ENCODE results near the gene HIPK2. TPM values are rescaled to one million over a fixed set of nuclear protein-coding genes. Genes with fewer than 3 reads are reported as not detected.

HIPK2 gene
- total RNA-seq, 1 donor from 2014 or later = 186 TPM

GRCh38 chr7:139541600-139542307 lies 236.0 kb downstream of the HIPK2 start:
- no peak for DNase-seq (ENCODE audit: low read depth)

DNA sequence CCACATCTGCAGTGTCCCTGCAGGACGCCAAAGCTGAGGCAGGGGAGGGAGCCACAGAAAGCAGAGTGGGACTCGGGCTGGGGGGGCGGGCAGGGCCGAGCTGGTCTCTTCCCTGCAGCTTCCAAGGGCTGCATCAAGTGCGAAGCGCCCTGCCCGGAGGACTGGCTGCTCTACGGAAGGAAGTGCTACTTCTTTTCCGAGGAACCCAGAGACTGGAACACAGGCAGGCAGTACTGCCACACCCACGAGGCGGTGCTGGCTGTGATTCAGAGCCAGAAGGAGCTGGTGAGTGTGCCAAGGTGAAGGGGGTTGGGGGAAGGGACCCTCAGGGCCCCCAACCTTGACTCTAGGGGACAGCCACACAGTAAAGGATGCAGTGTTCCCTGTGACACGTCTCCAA lies 237.6 kb downstream of the HIPK2 start:
- DNase-seq (ENCODE audit: low read depth) = no peak

GRCh38 chr7:139538881-139539635 lies 238.7 kb downstream of the HIPK2 start:
- no peak for DNase-seq (ENCODE audit: low read depth)

DNA sequence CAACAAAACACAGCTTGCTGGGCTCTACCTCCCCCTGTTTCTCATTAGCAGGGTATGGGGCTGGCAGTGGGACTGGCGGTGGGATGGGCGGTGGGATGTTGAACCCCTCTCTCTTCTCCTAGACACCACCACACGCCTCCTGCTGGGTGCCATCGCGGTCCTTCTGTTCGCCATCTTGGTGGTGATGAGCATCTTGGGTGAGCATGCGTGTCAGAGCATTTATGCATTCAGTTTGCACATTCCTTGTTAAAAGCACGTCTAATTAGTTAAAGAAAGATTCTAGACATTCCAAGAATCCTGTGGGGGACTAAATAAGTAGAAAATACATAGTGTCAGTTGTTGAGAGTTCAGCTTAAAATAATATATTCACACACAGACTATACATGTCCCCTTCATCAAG lies 241.6 kb downstream of the HIPK2 start:
- no peak for DNase-seq (ENCODE audit: low read depth)

DNA sequence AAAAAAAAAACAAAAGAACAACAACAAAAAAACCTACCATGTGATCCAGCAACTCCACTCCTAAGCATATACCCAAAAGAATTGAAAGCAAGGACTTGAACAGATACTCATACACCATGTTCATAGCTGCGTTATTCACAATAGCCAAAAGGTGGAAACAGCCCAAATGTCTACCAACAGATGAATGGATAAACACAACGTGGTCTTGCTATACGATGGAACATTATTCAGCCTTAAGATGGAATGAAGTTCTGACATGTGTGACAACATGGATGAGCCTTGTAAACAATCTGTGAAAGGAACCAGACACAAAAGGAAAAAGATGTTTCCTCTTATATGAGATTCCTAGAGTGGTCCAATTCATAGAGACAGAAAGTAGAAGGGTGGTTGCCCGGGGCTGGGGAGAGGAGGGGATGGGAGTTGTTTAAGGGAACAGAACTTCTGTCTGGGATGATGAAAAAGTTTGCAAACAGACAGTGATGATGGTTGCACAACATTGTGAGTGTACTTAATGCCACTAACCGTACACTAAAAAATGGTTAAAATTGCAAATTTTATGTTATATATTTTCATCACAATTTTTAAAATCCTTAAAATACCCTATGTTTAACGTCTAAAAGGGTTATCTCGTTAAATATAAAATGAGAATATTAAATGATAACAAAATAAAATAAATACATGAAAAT lies 242.7 kb downstream of the HIPK2 start:
- no peak for DNase-seq (ENCODE audit: low read depth)

GRCh38 chr7:139534096-139534495 lies 243.7 kb downstream of the HIPK2 start:
- no peak for DNase-seq (ENCODE audit: low read depth)

DNA sequence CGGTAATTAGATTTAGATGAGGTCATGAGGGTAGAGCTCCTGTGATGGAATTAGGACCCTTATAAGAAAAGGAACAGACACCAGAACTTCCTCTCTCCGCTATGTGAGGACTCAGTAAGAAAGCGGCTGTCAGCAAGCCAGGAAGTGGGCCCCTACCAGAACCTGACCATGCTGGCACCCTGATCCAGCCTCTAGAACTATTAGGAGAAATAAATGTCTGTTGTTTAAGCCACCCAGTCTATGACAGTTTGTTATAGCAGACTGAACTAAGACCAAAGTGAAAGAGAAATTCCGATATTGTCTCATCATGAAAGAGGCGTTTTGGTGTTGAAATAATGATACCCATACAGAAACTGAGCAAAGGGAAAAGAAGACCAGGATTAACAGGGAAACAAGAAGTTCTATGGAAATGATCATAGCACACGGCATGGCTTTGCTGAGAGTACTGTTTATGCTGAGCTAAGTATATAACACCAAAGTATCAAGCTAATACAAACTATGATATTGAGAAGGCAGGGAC lies 245.1 kb downstream of the HIPK2 start:
- no peak for DNase-seq (ENCODE audit: low read depth)

DNA sequence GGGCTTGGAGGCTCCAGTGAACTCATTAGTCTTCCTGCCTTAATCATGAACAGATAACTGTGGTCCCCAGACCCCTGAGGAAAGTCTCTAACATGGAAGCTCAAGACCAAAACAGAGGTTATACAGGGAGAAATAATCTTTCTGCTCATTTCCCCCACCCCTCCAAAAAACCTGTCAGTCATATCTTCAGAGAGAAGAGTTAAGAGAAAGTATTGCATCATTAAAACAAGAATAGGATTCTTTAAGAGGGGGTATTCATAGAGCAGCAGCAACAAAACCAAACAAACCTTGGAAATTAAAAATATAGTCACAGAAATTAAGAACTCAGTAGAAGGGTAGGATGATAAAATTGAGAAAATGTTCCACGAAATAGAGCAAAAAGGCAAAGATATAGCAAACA lies 246.7 kb downstream of the HIPK2 start:
- DNase-seq (ENCODE audit: low read depth) = no peak

DNA sequence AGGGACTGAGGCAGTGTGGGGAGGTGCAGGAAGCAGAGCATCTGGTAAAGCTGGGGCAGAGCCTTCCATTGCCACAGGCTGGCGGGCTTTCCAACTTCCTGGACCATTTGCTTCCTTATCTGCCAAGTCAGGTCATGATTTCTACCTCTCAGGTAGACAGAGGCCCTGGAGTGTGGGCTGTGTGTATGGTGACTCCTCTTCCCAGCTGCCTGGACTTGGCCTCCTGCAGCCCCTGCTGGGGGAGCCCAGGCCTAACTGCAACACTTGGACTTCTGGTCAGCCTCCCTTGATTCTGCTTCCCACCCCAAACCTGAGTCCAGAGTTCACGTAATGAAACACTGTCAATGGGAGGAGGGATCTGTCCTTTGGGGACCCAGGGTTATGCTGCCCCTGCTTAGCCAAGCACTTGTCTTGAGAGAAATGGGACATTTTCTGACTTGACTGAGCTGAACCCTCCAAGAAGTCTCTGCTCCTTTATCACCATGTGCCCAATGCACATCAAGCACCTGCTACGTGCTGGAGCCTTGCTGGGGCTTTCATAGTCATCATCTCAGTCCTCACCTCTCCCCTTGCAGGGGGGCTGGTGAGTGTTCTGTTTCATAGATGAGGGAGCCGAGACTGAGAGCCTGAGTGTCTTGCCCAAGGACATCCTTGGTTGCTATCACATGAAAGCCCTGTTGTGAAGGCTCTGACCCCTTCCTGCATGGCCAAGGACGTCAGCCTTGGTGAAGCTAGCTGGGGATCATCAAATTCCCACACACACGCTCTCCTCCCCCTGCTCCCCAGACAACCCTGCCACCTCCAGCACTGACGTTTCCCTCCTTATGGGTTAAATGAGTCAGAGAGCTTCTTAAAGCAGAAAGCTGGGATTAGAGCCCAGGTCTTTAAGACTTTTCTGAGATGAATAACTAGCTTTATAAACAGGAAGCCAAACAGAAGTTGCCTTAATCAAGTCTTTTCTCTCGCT lies 250.9 kb downstream of the HIPK2 start:
- peak; percentile 19 for DNase-seq (ENCODE audit: low read depth)

- no peak for DNase-seq (ENCODE audit: low read depth)
Measured at GRCh38 chr7:139525750-139526149, 252.0 kb downstream of the HIPK2 start.

- DNase-seq (ENCODE audit: low read depth) = no peak
Measured at GRCh38 chr7:139525239-139525638, 252.6 kb downstream of the HIPK2 start.

DNA sequence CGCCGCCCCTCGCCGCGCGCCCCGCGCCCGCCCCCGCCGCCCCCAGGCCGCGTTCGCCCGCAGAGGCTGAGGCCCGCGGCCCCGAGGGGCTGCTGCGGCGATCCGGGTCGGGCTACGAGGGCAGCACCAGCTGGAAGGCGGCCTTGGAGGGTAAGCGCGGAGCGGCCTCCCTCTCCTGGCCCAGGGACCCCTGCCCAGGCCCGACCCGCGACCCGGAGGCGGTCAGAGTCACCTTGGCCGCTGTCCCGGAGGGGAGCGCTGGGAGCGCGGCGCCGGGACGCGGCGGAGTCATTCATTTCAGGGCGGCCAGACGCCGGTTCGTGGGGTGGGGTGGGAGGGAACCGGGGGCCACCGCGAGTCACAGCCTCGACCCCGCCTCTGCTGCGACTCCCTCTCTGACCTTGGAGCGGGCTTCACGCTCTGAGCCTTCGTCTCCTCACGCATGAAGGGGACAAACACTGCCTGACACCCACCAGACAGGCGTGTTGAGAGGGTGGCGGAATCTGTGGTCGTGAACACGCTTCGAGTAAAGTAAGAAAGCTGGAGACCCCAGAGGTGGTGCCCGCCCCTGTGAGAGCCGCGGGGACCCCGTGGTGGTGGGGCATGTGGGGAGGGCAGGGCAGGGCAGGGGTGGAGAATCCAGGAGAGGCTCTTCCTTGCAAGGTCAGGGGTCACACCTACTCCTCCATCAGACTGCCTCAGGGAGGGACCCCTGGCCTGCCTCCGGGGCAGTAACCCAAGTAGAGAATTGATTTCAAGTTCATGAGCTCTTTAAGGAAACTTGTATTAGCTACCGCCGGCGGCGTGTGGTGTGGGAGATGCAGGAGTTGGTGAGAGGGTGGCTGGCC lies 253.6 kb downstream of the HIPK2 start:
- DNase-seq (ENCODE audit: low read depth) = no peak

- no peak for DNase-seq (ENCODE audit: low read depth)
Measured at GRCh38 chr7:139523199-139523941, 254.4 kb downstream of the HIPK2 start, which contains the start of gene CLEC2L. CLEC2L (plus strand) TSS chr7:139523685; CDS start chr7:139523928, 243 bp downstream.

DNA sequence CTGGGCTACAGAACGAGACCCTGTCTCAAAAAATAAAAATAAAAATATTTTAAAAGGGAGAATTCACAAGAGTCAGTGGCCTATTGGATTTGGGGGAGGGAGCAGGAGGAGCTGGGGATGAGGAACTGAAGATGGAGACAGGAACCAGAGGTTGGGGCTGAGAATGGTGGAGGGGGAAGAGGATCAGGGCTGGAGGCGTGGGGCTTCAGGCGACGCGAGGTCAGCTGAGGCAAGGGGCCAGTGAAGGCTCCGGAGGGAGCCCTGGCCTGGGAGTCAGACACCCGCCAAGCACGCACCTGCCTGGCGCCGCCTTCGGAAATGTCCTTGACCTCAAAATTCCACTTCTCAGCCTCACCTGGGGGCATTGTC lies 255.0 kb downstream of the HIPK2 start:
- no peak for DNase-seq (ENCODE audit: low read depth)

DNA sequence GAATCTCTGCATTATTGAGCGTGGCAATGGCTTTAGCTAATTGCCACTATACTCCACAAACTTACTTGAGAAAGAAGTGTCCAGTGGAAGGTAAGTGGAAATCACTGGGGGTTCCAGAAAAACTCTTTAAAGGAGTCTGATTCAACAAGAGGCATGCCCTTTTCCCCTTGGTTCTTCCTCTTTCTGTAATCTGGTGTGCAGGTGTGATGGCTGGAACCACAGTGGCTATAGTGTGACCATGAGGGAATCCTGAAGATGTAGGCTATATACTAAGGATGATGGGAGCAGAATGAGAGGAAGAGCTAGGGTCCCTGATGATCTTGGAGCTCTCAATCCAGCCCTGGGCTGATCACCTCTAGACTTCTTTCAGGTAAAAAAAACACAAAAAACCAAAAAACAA lies 256.4 kb downstream of the HIPK2 start:
- no peak for DNase-seq (ENCODE audit: low read depth)

- DNase-seq (ENCODE audit: low read depth) = no peak
Measured at GRCh38 chr7:139515266-139515665, 262.5 kb downstream of the HIPK2 start.
